Measurements from ENCODE around the gene WDR59.
"Not testable (repeated sequence)": the region's sequence is repeated elsewhere in the genome, so short reads cannot be mapped to it uniquely, and the experiment has no call there.

Gene WDR59

DNA sequence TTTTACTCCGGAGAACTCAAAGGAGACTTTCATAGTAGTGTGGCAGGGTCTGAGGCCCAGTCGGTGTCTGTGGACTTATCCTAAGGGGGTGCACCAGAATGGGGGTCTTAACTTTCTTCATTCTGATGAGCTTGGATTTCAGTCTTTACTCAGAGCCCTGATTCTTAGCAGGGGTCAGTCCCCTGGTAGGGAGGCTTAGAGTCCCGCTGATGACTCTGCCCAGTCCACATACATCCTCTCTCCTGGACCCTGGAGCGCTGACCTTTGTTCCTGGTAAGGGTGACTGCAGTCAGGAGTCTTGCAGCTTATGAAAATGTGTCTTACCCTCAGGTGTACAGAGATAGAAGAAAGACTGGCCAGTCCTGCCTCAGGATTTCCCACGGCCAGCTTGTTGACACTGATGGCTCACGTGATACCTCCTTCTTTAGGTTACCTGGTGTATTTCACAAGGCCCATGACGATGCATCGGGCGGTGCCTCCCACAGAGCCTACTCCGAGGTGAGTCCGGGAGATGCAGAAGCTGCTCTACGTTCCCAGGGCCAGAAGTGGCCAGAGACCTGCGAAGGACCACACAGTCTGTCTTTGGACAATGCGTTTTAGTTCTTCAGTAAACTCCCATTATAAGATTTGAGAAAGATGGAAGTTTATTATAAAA lies 141.4 kb downstream of the WDR59 start:
- H3K9ac ChIP-seq (ENCODE audit: low read depth in 1 of 2, low read length in 2 of 2); H3K27me3 ChIP-seq (ENCODE audit: control insufficient read depth in 2 of 2, insufficient read depth in 2 of 2, low read length in 2 of 2); H3K4me3 ChIP-seq (ENCODE audit: low read length in 2 of 2); H3K36me3 ChIP-seq (ENCODE audit: control insufficient read depth in 2 of 2, insufficient read depth in 2 of 2, low read length in 2 of 2); H3K9me3 ChIP-seq (ENCODE audit: control insufficient read depth in 2 of 2, low read length in 2 of 2); H3K4me1 ChIP-seq (ENCODE audit: control insufficient read depth in 2 of 2, insufficient read depth in 2 of 2, low read length in 2 of 2); H3K27ac ChIP-seq (ENCODE audit: low read depth in 2 of 2, low read length in 2 of 2): not testable (repeated sequence)

DNA sequence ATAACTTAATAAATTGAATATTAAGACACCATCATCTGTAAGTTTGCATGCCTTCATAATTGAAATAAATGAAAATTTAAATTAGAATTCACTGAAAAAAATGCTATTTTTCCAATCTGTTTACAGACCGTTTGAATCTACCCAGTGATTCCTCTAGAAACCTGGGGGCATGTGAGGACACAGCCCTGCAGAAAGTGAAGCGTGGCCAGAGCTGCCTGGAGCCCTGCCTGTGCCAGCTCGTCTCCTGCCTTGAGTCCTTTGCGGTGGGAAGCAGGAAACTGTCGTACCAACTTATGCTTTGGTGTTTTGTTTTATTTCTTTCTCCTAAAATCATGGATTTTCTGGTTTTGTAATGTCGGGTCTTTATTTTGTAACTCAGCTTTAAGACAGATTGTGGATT lies 142.5 kb downstream of the WDR59 start:
- Histone ChIP-seq H3K4me3 (ENCODE audit: low read length in 2 of 2) (no peak overlapping the region), H3K9me3 (ENCODE audit: control insufficient read depth in 2 of 2, low read length in 2 of 2) (no peaks in the 10 kb centered on the region), H3K27me3 (ENCODE audit: control insufficient read depth in 2 of 2, insufficient read depth in 2 of 2, low read length in 2 of 2) (no peaks in the 10 kb centered on the region), H3K9ac (ENCODE audit: low read depth in 1 of 2, low read length in 2 of 2) (no peak overlapping the region), H3K4me1 (ENCODE audit: control insufficient read depth in 2 of 2, insufficient read depth in 2 of 2, low read length in 2 of 2) (no peaks in the 10 kb centered on the region), H3K36me3 (ENCODE audit: control insufficient read depth in 2 of 2, insufficient read depth in 2 of 2, low read length in 2 of 2) (no peaks in the 10 kb centered on the region), H3K27ac (ENCODE audit: low read depth in 2 of 2, low read length in 2 of 2) (no peak overlapping the region)

DNA sequence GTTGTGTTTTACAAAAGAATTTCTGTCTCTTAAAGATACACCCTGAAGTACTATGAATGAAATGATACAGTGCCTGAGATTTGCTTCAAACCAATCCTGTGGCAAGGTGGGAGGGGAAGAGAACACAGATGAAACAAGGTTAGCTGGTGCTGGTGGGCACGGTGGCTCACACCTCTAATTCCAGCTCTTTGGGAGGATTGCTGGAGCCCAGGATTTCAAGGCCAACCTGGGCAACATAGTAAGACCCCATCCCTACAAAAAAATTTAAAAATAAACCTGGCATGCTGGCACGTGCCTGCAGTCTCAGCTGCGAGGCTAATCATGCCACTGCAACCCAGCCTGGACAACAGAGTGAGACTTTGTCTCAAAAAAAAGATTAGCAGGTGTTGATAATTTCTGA lies 143.0 kb downstream of the WDR59 start:
- no peaks in the 10 kb centered on the region for H3K4me1 ChIP-seq (ENCODE audit: control insufficient read depth in 2 of 2, insufficient read depth in 2 of 2, low read length in 2 of 2)
- no peak overlapping the region for H3K27ac ChIP-seq (ENCODE audit: low read depth in 2 of 2, low read length in 2 of 2)
- no peak overlapping the region for H3K4me3 ChIP-seq (ENCODE audit: low read length in 2 of 2)
- no peaks in the 10 kb centered on the region for H3K27me3 ChIP-seq (ENCODE audit: control insufficient read depth in 2 of 2, insufficient read depth in 2 of 2, low read length in 2 of 2)
- no peak overlapping the region for H3K9ac ChIP-seq (ENCODE audit: low read depth in 1 of 2, low read length in 2 of 2)
- no peaks in the 10 kb centered on the region for H3K9me3 ChIP-seq (ENCODE audit: control insufficient read depth in 2 of 2, low read length in 2 of 2)
- H3K36me3 ChIP-seq (ENCODE audit: control insufficient read depth in 2 of 2, insufficient read depth in 2 of 2, low read length in 2 of 2), result no peaks in the 10 kb centered on the region

DNA sequence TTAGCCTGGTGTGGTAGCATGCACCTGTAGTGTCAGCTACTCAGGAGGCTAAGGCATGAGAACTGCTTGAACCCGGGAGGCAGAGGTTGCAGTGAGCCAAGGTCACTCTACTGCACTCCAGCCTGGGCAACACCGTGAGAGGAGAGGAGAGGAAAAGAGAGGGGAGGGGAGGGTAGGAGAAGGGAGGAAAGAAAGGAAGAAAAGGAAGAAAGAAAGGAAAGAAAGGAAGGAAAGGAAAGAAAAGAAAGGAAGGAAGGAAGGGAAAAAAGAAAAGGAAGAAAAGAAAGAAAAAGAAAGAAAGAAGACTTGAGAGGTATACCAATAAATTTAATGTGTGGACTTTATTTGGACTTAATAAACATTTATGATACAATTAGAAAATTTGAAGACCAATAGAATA lies 143.5 kb downstream of the WDR59 start:
- Histone ChIP-seq H3K4me1 (ENCODE audit: control insufficient read depth in 2 of 2, insufficient read depth in 2 of 2, low read length in 2 of 2) (no peaks in the 10 kb centered on the region), H3K4me3 (ENCODE audit: low read length in 2 of 2) (no peak overlapping the region), H3K36me3 (ENCODE audit: control insufficient read depth in 2 of 2, insufficient read depth in 2 of 2, low read length in 2 of 2) (no peaks in the 10 kb centered on the region), H3K9me3 (ENCODE audit: control insufficient read depth in 2 of 2, low read length in 2 of 2) (no peaks in the 10 kb centered on the region), H3K27ac (ENCODE audit: low read depth in 2 of 2, low read length in 2 of 2) (no peak overlapping the region), H3K9ac (ENCODE audit: low read depth in 1 of 2, low read length in 2 of 2) (no peak overlapping the region), H3K27me3 (ENCODE audit: control insufficient read depth in 2 of 2, insufficient read depth in 2 of 2, low read length in 2 of 2) (no peaks in the 10 kb centered on the region)

DNA sequence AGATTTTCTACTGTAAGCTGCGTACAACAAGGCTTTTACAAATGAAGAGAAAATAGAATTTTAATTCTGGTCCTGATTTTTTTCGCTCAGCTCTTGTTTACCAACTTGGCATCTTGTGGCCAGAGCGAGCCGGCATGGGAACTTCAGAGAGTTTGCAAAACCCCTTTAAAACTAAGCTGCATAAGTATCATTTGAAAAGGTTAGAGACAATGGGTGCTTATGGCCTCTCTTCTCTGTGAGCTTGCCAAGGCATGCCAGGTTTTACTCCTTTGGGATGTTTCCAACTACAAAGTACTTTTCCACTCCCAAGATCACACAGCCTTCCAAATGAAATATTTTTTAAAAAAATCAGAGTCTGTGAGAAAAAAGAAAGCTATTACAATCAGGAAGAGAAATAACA lies 147.9 kb downstream of the WDR59 start:
- H3K27me3 ChIP-seq (ENCODE audit: control insufficient read depth in 2 of 2, insufficient read depth in 2 of 2, low read length in 2 of 2), result no peaks in the 10 kb centered on the region
- no peaks in the 10 kb centered on the region for H3K9me3 ChIP-seq (ENCODE audit: control insufficient read depth in 2 of 2, low read length in 2 of 2)
- no peaks in the 10 kb centered on the region for H3K4me1 ChIP-seq (ENCODE audit: control insufficient read depth in 2 of 2, insufficient read depth in 2 of 2, low read length in 2 of 2)
- no peak overlapping the region for H3K4me3 ChIP-seq (ENCODE audit: low read length in 2 of 2)
- no peaks in the 10 kb centered on the region for H3K36me3 ChIP-seq (ENCODE audit: control insufficient read depth in 2 of 2, insufficient read depth in 2 of 2, low read length in 2 of 2)
- no peak overlapping the region for H3K27ac ChIP-seq (ENCODE audit: low read depth in 2 of 2, low read length in 2 of 2)
- H3K9ac ChIP-seq (ENCODE audit: low read depth in 1 of 2, low read length in 2 of 2), result no peak overlapping the region

DNA sequence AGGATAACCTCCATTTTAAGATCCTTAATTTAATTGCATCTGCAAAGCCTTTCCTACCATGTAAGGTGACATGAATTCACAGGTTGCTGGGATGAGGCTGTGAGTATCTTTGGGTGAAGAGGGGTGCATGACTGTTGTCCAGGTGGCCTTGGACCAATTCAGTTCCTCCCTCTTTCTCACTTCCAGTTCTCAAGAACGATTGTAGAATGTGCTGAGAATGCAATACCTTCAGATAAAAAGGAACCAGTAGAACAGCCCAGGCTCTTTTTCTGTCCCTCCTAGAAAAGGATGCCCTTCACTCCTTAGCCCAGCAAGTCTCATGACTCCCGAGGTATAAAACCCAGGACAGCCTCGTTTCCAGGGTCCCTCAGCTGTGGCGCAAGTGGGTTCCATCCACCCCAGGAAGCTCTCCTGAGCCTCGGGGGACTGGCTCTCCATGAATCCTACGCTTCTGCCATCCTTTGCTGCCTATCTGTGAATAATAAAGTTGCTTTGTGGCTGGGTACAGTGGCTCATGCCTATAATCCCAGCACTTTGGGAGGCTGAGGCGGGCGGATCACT lies 148.7 kb downstream of the WDR59 start:
- Histone ChIP-seq H3K9me3 (ENCODE audit: control insufficient read depth in 2 of 2, low read length in 2 of 2) (no peaks in the 10 kb centered on the region), H3K27ac (ENCODE audit: low read depth in 2 of 2, low read length in 2 of 2) (no peak overlapping the region), H3K4me3 (ENCODE audit: low read length in 2 of 2) (no peak overlapping the region), H3K36me3 (ENCODE audit: control insufficient read depth in 2 of 2, insufficient read depth in 2 of 2, low read length in 2 of 2) (no peaks in the 10 kb centered on the region), H3K9ac (ENCODE audit: low read depth in 1 of 2, low read length in 2 of 2) (no peak overlapping the region), H3K4me1 (ENCODE audit: control insufficient read depth in 2 of 2, insufficient read depth in 2 of 2, low read length in 2 of 2) (no peaks in the 10 kb centered on the region), H3K27me3 (ENCODE audit: control insufficient read depth in 2 of 2, insufficient read depth in 2 of 2, low read length in 2 of 2) (no peaks in the 10 kb centered on the region)

DNA sequence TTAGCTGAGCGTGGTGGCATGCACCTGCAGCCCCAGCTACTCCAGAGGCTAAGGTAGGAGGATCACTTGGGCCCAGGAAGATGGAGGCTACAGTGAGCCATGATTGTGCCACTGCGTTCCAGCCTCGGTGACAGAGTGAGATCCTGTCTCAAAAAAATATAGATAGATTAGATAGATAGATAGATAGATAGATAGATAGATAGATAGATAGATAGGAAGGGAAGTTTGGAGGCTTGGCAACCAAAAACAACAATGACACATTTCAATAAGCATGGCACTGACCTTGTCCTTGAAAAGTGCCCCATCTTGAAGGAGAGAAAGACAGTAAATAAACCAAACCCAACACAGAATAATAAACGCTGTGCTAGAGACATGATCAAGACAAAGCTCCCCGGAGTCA lies 152.7 kb downstream of the WDR59 start:
- Histone ChIP-seq H3K9ac (ENCODE audit: low read depth in 1 of 2, low read length in 2 of 2) (no peak overlapping the region), H3K27ac (ENCODE audit: low read depth in 2 of 2, low read length in 2 of 2) (no peak overlapping the region), H3K4me3 (ENCODE audit: low read length in 2 of 2) (no peak overlapping the region), H3K27me3 (ENCODE audit: control insufficient read depth in 2 of 2, insufficient read depth in 2 of 2, low read length in 2 of 2) (no peaks in the 10 kb centered on the region), H3K9me3 (ENCODE audit: control insufficient read depth in 2 of 2, low read length in 2 of 2) (no peaks in the 10 kb centered on the region), H3K4me1 (ENCODE audit: control insufficient read depth in 2 of 2, insufficient read depth in 2 of 2, low read length in 2 of 2) (no peaks in the 10 kb centered on the region), H3K36me3 (ENCODE audit: control insufficient read depth in 2 of 2, insufficient read depth in 2 of 2, low read length in 2 of 2) (no peaks in the 10 kb centered on the region)

DNA sequence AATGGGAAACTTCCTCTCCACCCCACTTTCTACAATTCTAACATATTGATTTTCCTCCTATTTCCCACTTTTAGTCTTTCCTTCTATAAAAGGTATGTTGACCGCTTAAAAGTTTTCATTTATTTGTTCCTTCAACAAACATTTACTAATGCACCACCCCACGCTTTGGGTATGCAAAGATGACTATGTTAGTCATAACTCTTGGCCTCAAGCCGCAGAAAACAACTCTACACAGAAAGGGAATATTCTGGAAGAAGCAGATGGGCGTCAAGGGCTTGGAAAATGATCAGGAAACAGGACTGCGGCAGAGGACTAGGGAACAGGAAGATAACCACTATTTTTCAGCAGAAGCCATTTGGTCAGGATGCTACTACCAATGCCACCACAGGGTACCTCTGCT lies 153.5 kb downstream of the WDR59 start:
- H3K9ac ChIP-seq (ENCODE audit: low read depth in 1 of 2, low read length in 2 of 2), result no peak overlapping the region
- no peak overlapping the region for H3K27ac ChIP-seq (ENCODE audit: low read depth in 2 of 2, low read length in 2 of 2)
- H3K9me3 ChIP-seq (ENCODE audit: control insufficient read depth in 2 of 2, low read length in 2 of 2), result no peaks in the 10 kb centered on the region
- H3K4me1 ChIP-seq (ENCODE audit: control insufficient read depth in 2 of 2, insufficient read depth in 2 of 2, low read length in 2 of 2), result no peaks in the 10 kb centered on the region
- H3K36me3 ChIP-seq (ENCODE audit: control insufficient read depth in 2 of 2, insufficient read depth in 2 of 2, low read length in 2 of 2), result no peaks in the 10 kb centered on the region
- no peaks in the 10 kb centered on the region for H3K27me3 ChIP-seq (ENCODE audit: control insufficient read depth in 2 of 2, insufficient read depth in 2 of 2, low read length in 2 of 2)
- no peak overlapping the region for H3K4me3 ChIP-seq (ENCODE audit: low read length in 2 of 2)

DNA sequence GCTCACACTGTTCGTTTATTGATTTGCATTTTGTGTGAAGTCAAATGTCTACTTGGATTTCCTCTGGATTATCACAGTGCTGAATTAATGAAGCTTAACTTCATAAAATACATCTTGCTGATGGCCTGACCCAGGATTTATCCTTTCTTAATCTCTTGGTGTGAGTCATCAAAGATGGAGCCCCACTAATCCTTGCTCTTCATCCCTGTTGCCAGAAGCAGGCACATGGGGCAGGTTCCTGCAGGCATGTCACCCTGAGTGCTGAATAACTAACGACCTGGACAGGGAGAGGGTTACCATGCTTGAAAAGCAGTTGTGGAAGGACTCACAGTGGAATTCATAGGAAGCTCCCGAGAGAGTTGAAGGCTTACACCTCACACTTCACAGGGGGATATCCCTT lies 154.3 kb downstream of the WDR59 start:
- Histone ChIP-seq H3K4me3 (ENCODE audit: low read length in 2 of 2) (no peak overlapping the region), H3K27ac (ENCODE audit: low read depth in 2 of 2, low read length in 2 of 2) (no peak overlapping the region), H3K9me3 (ENCODE audit: control insufficient read depth in 2 of 2, low read length in 2 of 2) (no peaks in the 10 kb centered on the region), H3K36me3 (ENCODE audit: control insufficient read depth in 2 of 2, insufficient read depth in 2 of 2, low read length in 2 of 2) (no peaks in the 10 kb centered on the region), H3K4me1 (ENCODE audit: control insufficient read depth in 2 of 2, insufficient read depth in 2 of 2, low read length in 2 of 2) (no peaks in the 10 kb centered on the region), H3K27me3 (ENCODE audit: control insufficient read depth in 2 of 2, insufficient read depth in 2 of 2, low read length in 2 of 2) (no peaks in the 10 kb centered on the region), H3K9ac (ENCODE audit: low read depth in 1 of 2, low read length in 2 of 2) (no peak overlapping the region)

DNA sequence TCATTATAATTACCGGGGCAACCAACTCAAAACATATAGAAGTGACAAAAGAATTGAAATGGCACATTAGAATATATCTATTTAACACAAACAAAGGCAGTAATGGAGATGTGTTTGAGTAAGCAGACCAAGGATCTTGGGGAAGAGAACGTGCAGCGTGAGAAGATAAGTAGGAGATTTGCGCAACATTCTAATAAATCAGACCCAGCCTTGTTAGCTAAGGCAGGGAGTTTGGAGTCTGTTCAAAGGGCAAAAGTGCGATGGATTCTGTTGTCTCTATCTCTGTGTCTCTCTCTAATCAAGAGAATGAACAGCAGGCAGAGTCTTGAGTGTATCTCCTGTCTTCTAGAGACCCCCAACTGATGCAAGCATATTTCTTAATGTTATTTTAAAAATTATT lies 155.3 kb downstream of the WDR59 start:
- H3K4me3 ChIP-seq (ENCODE audit: low read length in 2 of 2), result no peak overlapping the region
- H3K4me1 ChIP-seq (ENCODE audit: control insufficient read depth in 2 of 2, insufficient read depth in 2 of 2, low read length in 2 of 2), result no peaks in the 10 kb centered on the region
- H3K27ac ChIP-seq (ENCODE audit: low read depth in 2 of 2, low read length in 2 of 2), result no peak overlapping the region
- H3K36me3 ChIP-seq (ENCODE audit: control insufficient read depth in 2 of 2, insufficient read depth in 2 of 2, low read length in 2 of 2), result no peaks in the 10 kb centered on the region
- H3K9me3 ChIP-seq (ENCODE audit: control insufficient read depth in 2 of 2, low read length in 2 of 2), result no peaks in the 10 kb centered on the region
- no peak overlapping the region for H3K9ac ChIP-seq (ENCODE audit: low read depth in 1 of 2, low read length in 2 of 2)
- H3K27me3 ChIP-seq (ENCODE audit: control insufficient read depth in 2 of 2, insufficient read depth in 2 of 2, low read length in 2 of 2), result no peaks in the 10 kb centered on the region

DNA sequence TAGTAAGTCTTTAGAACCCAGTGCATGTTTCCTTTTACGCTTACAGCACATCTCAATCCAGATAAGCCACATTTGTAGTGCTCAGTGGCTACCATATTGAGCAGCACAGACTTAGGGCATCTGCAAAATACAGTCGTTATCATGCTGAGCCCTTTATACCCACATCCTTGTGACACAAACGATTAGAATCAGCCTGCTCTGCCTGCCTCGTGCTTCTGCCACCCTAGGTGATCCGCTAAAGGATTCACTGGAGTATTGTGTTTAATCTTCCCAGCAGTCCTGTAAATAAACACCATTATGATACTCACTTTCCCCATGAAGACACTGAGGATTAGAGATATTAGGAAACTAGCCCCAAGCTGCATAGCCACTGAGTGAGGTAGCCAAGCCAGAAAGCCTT lies 159.0 kb downstream of the WDR59 start:
- Histone ChIP-seq H3K27me3 (ENCODE audit: control insufficient read depth in 2 of 2, insufficient read depth in 2 of 2, low read length in 2 of 2) (no peaks in the 10 kb centered on the region), H3K4me3 (ENCODE audit: low read length in 2 of 2) (no peak overlapping the region), H3K9me3 (ENCODE audit: control insufficient read depth in 2 of 2, low read length in 2 of 2) (no peaks in the 10 kb centered on the region), H3K27ac (ENCODE audit: low read depth in 2 of 2, low read length in 2 of 2) (no peak overlapping the region), H3K36me3 (ENCODE audit: control insufficient read depth in 2 of 2, insufficient read depth in 2 of 2, low read length in 2 of 2) (no peaks in the 10 kb centered on the region), H3K9ac (ENCODE audit: low read depth in 1 of 2, low read length in 2 of 2) (no peak overlapping the region), H3K4me1 (ENCODE audit: control insufficient read depth in 2 of 2, insufficient read depth in 2 of 2, low read length in 2 of 2) (no peaks in the 10 kb centered on the region)

Data from mucosa of rectum (tissue), 2 donors.